Measurements from ENCODE around the gene CACNA1G. TPM values are rescaled to one million over a fixed set of nuclear protein-coding genes. Genes with fewer than 3 reads are reported as not detected.

CACNA1G gene
- total RNA-seq, 3 donors from 2014 or later, result 0.32 to 2.6 (median 2.3) TPM

DNA sequence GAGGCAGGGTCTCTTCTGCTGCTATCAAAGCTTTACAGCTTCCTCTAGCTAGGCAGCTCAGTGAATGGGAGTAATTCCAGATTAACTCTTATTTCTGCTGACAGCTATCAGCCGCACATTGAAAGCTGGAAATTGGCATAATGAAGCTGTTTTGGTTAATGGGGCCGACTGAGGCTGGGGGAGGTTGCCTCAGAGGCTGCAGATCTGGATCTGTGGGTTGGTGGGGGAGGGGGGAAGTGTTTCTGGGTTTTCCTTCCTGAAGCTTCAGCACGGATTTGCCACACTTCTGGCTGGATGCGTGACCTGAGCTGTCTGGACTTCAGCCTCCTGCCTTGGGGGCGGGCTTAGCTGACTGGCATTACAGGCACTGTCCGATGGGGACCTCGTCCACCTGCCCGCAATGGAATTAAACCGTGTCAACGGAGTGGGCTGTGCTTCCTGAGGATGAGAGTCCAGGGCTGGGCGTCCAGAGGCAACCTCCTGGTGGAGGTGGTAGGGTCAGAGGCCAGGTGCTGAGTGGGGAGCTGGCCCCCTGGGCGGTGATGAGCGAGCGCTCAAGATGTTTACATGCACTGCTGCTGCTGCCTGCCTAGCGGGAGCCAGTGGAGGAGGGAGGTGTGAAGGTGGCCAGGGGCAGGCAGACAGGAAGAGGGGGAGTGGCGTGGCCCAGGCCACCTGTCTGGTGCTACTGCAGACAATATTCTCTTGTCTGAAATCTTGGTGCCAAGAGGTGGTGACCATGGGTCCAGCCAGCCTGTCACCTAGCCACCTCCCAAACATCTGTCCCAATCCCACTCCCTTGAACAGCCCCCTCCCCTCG is 67.5 kb downstream of the CACNA1G start:
- no peak overlapping the region for H3K27ac ChIP-seq
- H3K27me3 ChIP-seq, result no peaks in the 10 kb centered on the region
- intact Hi-C loops (cut with DNase I; ENCODE audit: low total_unique reads), result no loop called here

DNA sequence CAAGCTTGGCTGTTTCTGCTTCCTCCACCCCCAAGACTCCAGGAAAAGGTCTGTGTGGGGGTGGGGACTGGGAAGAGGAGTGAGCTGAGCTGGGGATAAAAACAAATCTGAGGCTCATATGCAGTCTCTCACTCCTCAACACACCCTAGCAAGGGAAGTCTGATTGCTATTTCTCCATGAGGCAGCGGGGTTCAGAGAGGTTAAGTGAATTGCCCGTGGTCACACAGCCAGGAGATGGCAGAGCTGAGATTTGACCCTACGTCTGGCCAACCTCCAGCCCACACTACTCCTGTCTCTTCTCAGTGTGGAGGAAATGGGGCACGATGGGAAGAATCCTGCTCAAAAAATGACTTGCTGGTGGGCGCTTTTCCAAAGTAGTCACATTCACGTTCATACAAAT is 69.4 kb downstream of the CACNA1G start:
- TF ChIP-seq POLR2AphosphoS5 (IDR thresholded peaks at IDR 0.05) (no peak), CTCF (IDR thresholded peaks at IDR 0.05) (no peak), POLR2A (IDR thresholded peaks at IDR 0.05) (no peak)
- H3K36me3 ChIP-seq, result no peaks in the 10 kb centered on the region
- no peaks in the 10 kb centered on the region for H3K9me3 ChIP-seq
- intact Hi-C loops (cut with DNase I; ENCODE audit: low total_unique reads), result loop anchor here (2.0 to 10.0 kb wide), 2 partner anchors 55 to 67 kb away; no protein-coding TSS in a partner anchor
- H3K27ac ChIP-seq, result no peak overlapping the region
- no peak for DNase-seq (ENCODE audit: low spot score in 2 of 2)
- no peak overlapping the region for H3K4me3 ChIP-seq
- H3K4me1 ChIP-seq, result peaks cover 0 to under 1% of the 10 kb centered on the region in 2 donors
- no peaks in the 10 kb centered on the region for H3K27me3 ChIP-seq

More for the DNA sequence above, 67.5 kb downstream of the CACNA1G start:
- H3K36me3 ChIP-seq, result no peaks in the 10 kb centered on the region
- TF ChIP-seq POLR2AphosphoS5 (IDR thresholded peaks at IDR 0.05) (no peak), CTCF (IDR thresholded peaks at IDR 0.05) (no peak), POLR2A (IDR thresholded peaks at IDR 0.05) (no peak)
- H3K4me1 ChIP-seq, result no peaks in the 10 kb centered on the region
- DNase-seq (ENCODE audit: low spot score in 2 of 2), result no peak
- no peaks in the 10 kb centered on the region for H3K9me3 ChIP-seq
- H3K4me3 ChIP-seq, result no peak overlapping the region

DNA sequence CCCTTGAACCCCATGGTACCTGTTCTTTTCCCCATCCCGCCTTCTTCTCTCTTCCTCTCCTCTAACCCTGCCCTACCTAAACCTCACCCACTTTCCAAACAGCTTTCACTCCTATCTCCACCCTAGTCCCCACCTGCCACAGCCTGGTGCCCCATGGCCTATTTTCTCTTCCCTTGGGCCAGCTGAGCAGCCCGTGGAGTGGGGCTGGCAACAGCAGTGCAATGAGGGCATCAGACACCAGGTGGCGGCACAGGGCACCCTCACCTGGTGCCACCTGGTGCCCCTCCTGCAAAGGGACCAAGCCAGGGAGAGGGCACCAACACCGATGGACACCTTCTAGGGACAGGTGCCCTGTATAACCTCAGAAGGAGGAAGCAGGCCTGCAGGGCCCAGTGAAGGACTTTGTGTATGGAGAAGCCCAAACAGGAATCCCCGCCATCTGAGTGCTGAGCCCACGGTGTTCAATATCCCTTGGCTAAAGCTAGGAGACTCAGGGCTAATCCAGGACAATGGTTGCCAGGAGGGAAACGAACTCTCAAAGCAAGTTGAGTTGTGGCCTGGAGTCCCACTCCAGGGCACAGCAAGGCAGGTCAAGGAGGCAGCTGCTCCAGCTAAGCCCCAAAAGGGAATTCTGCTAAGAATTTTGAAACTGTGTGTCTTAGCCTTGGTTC is 70.1 kb downstream of the CACNA1G start:
- DNase-seq (ENCODE audit: low spot score in 2 of 2), result peak; percentile 60 to 80
- Histone ChIP-seq H3K27me3 (no peaks in the 10 kb centered on the region), H3K9me3 (no peaks in the 10 kb centered on the region), H3K36me3 (no peaks in the 10 kb centered on the region), H3K4me1 (peaks cover 0 to 3% of the 10 kb centered on the region in 2 donors), H3K27ac (no peak overlapping the region), H3K4me3 (no peak overlapping the region)
- intact Hi-C loops (cut with DNase I; ENCODE audit: low total_unique reads), result loop anchor here (2.0 to 10.0 kb wide), 2 partner anchors 54 to 68 kb away; no protein-coding TSS in a partner anchor
- TF ChIP-seq POLR2AphosphoS5 (IDR thresholded peaks at IDR 0.05) (no peak), CTCF (IDR thresholded peaks at IDR 0.05) (peak; percentile 82 to 97 (median 86))

DNA sequence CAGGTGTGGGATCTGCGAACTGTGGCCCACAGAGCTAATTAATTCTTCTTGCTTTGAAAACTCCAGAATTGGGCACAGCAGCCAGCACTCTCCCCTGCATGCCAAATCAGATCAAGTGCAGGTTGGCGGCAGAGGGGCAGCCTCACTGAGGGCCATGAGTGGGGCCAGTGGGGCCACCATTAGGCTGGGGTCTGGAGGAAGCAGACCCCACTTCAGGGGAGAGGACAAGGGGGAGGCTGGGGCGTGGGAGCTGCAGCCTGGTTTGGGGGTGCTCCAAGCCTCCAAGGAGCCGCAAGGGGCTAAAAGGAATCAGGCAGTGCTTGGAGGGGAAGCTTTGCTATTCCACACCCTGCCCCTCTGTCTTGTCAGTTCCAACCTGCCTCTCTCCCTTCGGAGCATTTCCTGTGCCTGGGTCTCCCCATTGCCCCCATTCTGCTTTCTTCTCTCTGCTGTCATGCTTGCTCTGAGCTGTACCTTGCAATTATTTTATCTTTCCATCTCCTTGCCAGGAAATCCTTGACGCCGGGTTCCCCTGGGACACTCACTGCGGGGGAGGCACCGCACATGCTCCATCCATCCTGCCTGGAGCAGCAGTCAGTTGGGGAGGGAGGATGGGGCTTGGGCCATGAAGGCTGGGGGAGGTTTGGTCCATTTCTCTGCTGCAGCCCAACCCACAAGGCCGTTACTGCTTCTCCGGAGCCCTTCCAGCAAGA is 70.8 kb downstream of the CACNA1G start:
- TF ChIP-seq POLR2AphosphoS5 (IDR thresholded peaks at IDR 0.05) (no peak), CTCF (IDR thresholded peaks at IDR 0.05) (no peak), POLR2A (IDR thresholded peaks at IDR 0.05) (no peak)
- DNase-seq (ENCODE audit: low spot score in 2 of 2), result no peak
- Histone ChIP-seq H3K4me3 (no peak overlapping the region), H3K4me1 (peaks cover 0 to 4% of the 10 kb centered on the region in 2 donors), H3K9me3 (no peaks in the 10 kb centered on the region), H3K27ac (no peak overlapping the region), H3K27me3 (no peaks in the 10 kb centered on the region), H3K36me3 (no peaks in the 10 kb centered on the region)
- intact Hi-C loops (cut with DNase I; ENCODE audit: low total_unique reads), result loop anchor here (2.0 to 10.0 kb wide), 2 partner anchors 53 to 69 kb away; no protein-coding TSS in a partner anchor

All from breast epithelium (tissue), 4 donors.